ENCODE results near the gene CDC27.
"Not testable (repeated sequence)": the region's sequence is repeated elsewhere in the genome, so short reads cannot be mapped to it uniquely, and the experiment has no call there.

The CDC27 gene

DNA sequence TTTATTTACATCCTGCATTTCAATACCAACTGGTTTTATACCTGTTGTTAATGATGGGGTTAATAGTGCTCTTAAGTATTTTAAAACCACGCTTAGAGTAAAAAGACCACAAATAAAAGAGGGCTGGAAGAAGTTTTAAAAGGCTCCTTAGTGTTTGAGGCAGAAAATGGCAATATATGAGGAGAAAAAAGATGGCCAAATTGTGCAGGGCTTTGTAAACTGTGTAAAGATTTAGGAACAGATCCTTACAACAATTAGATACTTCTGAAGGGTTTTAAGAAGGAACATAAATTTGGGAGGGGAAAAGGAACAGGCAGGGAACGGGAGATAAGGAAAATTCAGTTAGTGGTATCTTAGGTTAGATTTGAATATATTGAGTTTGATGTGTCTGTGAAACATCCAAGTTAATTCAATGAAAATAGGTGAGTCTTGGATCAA lies 12.7 kb downstream of the CDC27 start:
- WGBS (ENCODE audit: insufficient coverage, insufficient read length): 100% methylated on average over 1 of the region's 2 CpGs
- Histone ChIP-seq H3K27ac (ENCODE audit: low read length) (no peak overlapping the region), H3K27me3 (ENCODE audit: control insufficient read depth, insufficient read depth, low read length) (no peaks in the 10 kb centered on the region), H3K36me3 (ENCODE audit: control insufficient read depth, insufficient read depth, low read length) (no peaks in the 10 kb centered on the region; the same call in 1 of the 2 replicates), H3K4me3 (ENCODE audit: low read length) (no peak overlapping the region), H3K4me1 (ENCODE audit: control insufficient read depth, insufficient read depth, low read length) (no peaks in the 10 kb centered on the region), H3K9me3 (ENCODE audit: control insufficient read depth, insufficient read depth, low read length) (no peaks in the 10 kb centered on the region)
- no peak for DNase-seq (ENCODE audit: low read depth, low spot score)

DNA sequence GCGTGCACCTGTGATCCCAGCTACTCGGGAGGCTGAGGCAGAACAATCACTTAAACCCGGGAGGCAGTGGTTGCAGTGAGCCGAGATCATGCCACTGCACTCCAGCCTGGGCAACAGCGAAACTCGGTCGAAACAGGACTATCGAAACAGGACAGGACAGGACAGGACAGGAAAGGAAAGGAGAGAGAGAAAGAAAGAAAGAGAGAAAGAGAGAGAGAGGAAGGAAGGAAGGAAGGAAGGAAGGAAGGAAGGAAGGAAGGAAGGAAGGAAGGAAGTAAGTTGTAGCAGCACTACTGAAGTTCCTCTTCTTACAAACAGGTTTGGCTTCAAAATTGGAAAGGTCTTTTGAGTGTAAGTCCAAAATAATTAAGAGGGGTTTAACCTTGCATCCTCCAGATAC lies 14.3 kb downstream of the CDC27 start:
- H3K9me3 ChIP-seq (ENCODE audit: control insufficient read depth, insufficient read depth, low read length); H3K36me3 ChIP-seq (ENCODE audit: control insufficient read depth, insufficient read depth, low read length); DNase-seq (ENCODE audit: low read depth, low spot score); H3K4me1 ChIP-seq (ENCODE audit: control insufficient read depth, insufficient read depth, low read length); H3K4me3 ChIP-seq (ENCODE audit: low read length); H3K27ac ChIP-seq (ENCODE audit: low read length); H3K27me3 ChIP-seq (ENCODE audit: control insufficient read depth, insufficient read depth, low read length): not testable (repeated sequence)
- no CpG with 5 or more reads among the region's 8 CpGs for WGBS (ENCODE audit: insufficient coverage, insufficient read length)

DNA sequence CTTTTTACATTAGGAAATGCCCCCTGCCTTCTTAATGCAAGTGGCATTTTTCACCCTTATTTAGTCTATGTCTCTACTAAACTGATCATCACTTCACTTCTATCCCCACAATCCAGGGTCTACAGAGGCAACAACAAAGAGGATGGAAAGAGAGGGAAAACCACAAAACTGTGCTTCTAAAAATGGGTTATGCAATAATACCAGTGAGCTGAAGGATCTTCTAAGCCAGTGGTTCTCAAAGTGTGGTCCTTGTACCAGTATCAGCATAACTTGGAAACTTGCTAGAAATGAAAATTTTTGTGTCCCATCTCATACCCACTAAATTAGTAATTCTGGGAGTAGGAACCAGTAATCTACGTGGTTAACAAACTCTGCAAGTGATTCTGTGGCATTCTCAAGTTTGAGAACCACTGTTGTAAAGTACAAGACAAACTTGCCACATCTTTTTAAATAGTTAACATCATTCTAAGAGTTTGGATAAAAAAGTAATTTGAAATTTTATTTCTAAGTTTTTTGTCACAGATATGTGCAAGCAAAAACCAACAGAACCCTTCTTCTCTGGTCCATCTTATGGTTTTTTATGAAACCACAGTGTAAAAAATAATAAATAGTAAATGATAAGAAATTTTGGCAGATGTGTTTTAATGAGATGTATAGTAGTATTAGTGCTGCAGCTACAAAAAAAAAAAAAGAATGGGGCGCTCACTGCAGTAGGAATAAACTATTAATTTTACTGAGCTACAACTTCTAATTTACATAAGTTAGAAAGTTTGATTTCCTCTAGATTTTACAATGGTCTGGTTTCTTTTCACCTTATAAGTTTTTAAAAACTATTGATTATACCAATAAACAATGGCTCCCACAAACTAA lies 16.2 kb downstream of the CDC27 start:
- no CpG with 5 or more reads among the region's 2 CpGs for WGBS (ENCODE audit: insufficient coverage, insufficient read length)
- Histone ChIP-seq H3K4me1 (ENCODE audit: control insufficient read depth, insufficient read depth, low read length) (no peaks in the 10 kb centered on the region), H3K36me3 (ENCODE audit: control insufficient read depth, insufficient read depth, low read length) (peaks cover 2% of the 10 kb centered on the region; the same call in 1 of the 2 replicates), H3K27me3 (ENCODE audit: control insufficient read depth, insufficient read depth, low read length) (no peaks in the 10 kb centered on the region), H3K27ac (ENCODE audit: low read length) (no peak overlapping the region), H3K4me3 (ENCODE audit: low read length) (no peak overlapping the region), H3K9me3 (ENCODE audit: control insufficient read depth, insufficient read depth, low read length) (no peaks in the 10 kb centered on the region)
- DNase-seq (ENCODE audit: low read depth, low spot score): no peak

- Histone ChIP-seq H3K27me3 (ENCODE audit: control insufficient read depth, insufficient read depth, low read length) (no peaks in the 10 kb centered on the region), H3K4me3 (ENCODE audit: low read length) (no peak overlapping the region), H3K27ac (ENCODE audit: low read length) (no peak overlapping the region), H3K36me3 (ENCODE audit: control insufficient read depth, insufficient read depth, low read length) (peaks cover 3% of the 10 kb centered on the region; the same call in 1 of the 2 replicates), H3K9me3 (ENCODE audit: control insufficient read depth, insufficient read depth, low read length) (no peaks in the 10 kb centered on the region), H3K4me1 (ENCODE audit: control insufficient read depth, insufficient read depth, low read length) (no peaks in the 10 kb centered on the region)
- DNase-seq (ENCODE audit: low read depth, low spot score): no peak
- no CpG with 5 or more reads among the region's 4 CpGs for WGBS (ENCODE audit: insufficient coverage, insufficient read length)
Measured at GRCh38 chr17:47170710-47171109, 18.4 kb downstream of the CDC27 start.

DNA sequence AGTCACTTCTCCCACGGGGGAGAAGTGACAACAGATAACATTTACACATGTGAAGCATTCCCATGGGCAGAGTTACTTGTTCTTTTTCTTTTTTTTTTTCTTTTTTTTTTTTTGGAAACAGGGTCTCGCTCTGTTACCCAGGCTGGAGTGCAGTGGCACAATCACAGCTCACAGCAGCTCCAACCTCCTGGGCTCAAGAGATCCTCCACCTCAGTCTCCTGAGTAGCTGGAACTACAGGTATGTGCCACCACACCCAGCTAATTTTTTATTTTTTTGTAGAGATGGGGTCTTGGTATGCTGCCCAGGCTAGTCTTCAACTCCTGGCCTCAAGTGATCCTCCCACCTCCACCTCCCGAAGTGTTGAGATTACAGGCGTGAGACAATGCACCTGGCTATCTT lies 20.2 kb downstream of the CDC27 start:
- DNase-seq (ENCODE audit: low read depth, low spot score); H3K27me3 ChIP-seq (ENCODE audit: control insufficient read depth, insufficient read depth, low read length); H3K27ac ChIP-seq (ENCODE audit: low read length); H3K4me3 ChIP-seq (ENCODE audit: low read length); H3K4me1 ChIP-seq (ENCODE audit: control insufficient read depth, insufficient read depth, low read length); H3K9me3 ChIP-seq (ENCODE audit: control insufficient read depth, insufficient read depth, low read length); H3K36me3 ChIP-seq (ENCODE audit: control insufficient read depth, insufficient read depth, low read length): not testable (repeated sequence)
- WGBS (ENCODE audit: insufficient coverage, insufficient read length): no CpG with 5 or more reads among the region's 4 CpGs

- not testable (repeated sequence) for H3K27ac ChIP-seq (ENCODE audit: low read length); DNase-seq (ENCODE audit: low read depth, low spot score); H3K4me3 ChIP-seq (ENCODE audit: low read length); H3K9me3 ChIP-seq (ENCODE audit: control insufficient read depth, insufficient read depth, low read length); H3K27me3 ChIP-seq (ENCODE audit: control insufficient read depth, insufficient read depth, low read length); H3K36me3 ChIP-seq (ENCODE audit: control insufficient read depth, insufficient read depth, low read length); H3K4me1 ChIP-seq (ENCODE audit: control insufficient read depth, insufficient read depth, low read length)
- no CpG with 5 or more reads among the region's 5 CpGs for WGBS (ENCODE audit: insufficient coverage, insufficient read length)
Measured at GRCh38 chr17:47166854-47167253, 22.2 kb downstream of the CDC27 start.

DNA sequence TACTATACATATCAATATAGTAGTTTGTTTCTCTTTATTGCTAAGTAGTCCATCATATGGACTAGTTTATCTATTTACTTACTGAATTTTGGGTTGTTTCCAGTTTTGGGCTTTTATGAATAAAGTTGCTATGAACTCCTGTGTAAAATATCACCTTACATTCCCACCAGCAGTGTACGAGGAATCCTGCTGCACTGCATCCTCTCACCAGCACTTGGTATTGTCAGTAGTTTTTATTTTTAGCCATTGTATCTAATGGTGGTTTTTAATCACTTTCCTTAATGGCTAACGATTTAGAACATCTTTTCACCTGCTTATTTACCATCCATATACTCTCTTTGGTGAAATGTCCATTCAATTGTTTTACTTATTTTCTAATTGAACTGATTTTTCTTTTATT lies 24.0 kb downstream of the CDC27 start:
- H3K27ac ChIP-seq (ENCODE audit: low read length): no peak overlapping the region
- no peak overlapping the region for H3K4me3 ChIP-seq (ENCODE audit: low read length)
- H3K27me3 ChIP-seq (ENCODE audit: control insufficient read depth, insufficient read depth, low read length): no peaks in the 10 kb centered on the region
- H3K9me3 ChIP-seq (ENCODE audit: control insufficient read depth, insufficient read depth, low read length): no peaks in the 10 kb centered on the region
- no CpG with 5 or more reads among the region's 2 CpGs for WGBS (ENCODE audit: insufficient coverage, insufficient read length)
- peaks cover 3% of the 10 kb centered on the region; the same call in 1 of the 2 replicates for H3K36me3 ChIP-seq (ENCODE audit: control insufficient read depth, insufficient read depth, low read length)
- no peak for DNase-seq (ENCODE audit: low read depth, low spot score)
- H3K4me1 ChIP-seq (ENCODE audit: control insufficient read depth, insufficient read depth, low read length): no peaks in the 10 kb centered on the region

DNA sequence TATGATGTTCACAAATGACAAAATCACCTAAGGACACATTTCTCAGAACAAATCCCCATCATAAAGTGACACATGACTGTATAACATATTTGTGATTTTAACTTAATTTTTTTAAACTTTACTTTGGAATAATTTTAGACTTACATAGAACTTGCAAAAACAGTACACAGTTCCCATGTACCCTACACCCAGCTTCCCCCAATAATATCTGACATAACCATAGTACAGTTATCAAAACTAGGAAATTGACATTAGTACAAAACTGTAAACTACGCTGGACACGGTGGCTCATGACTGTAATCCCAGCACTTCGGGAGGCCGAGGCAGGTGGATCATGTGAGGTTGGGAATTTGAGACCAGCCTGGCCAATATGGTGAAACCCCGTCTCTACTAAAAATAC lies 24.8 kb downstream of the CDC27 start:
- Histone ChIP-seq H3K27me3 (ENCODE audit: control insufficient read depth, insufficient read depth, low read length) (no peaks in the 10 kb centered on the region), H3K4me3 (ENCODE audit: low read length) (no peak overlapping the region), H3K9me3 (ENCODE audit: control insufficient read depth, insufficient read depth, low read length) (no peaks in the 10 kb centered on the region), H3K27ac (ENCODE audit: low read length) (no peak overlapping the region), H3K36me3 (ENCODE audit: control insufficient read depth, insufficient read depth, low read length) (peaks cover 6% of the 10 kb centered on the region), H3K4me1 (ENCODE audit: control insufficient read depth, insufficient read depth, low read length) (no peaks in the 10 kb centered on the region)
- no peak for DNase-seq (ENCODE audit: low read depth, low spot score)
- no CpG with 5 or more reads among the region's 5 CpGs for WGBS (ENCODE audit: insufficient coverage, insufficient read length)

DNA sequence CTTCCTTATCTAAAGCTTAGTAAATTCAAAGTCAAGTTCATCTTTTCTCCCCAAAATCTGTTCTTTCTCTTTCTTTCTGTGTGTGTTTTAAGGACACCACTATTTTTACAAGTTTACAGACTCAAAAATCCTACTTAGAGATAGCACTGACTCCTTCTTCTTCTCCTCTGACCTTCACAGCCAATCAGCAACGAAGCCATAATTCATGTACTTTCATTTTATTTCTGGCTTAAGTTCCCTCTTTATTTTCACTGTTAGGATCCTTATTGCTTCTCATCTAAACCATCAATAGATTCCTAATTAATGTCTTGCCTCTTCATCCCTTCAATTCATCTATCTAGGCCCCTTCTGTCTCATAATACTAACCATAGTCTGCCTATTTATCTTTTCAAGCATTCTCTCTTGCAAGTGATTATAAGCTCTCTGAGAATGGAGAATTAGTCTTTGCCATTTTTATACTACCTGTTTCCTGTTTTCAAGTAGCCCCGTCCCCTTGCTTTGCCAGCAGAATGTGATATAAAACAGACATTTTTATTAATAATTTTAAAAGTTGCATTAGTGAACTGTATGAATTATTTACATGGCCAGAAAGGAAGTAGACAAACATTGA lies 27.0 kb downstream of the CDC27 start:
- WGBS (ENCODE audit: insufficient coverage, insufficient read length): no CpG with 5 or more reads among the region's 2 CpGs
- H3K4me3 ChIP-seq (ENCODE audit: low read length): no peak overlapping the region
- no peak overlapping the region for H3K27ac ChIP-seq (ENCODE audit: low read length)
- no peak for DNase-seq (ENCODE audit: low read depth, low spot score)
- H3K27me3 ChIP-seq (ENCODE audit: control insufficient read depth, insufficient read depth, low read length): no peaks in the 10 kb centered on the region
- peaks cover 5% of the 10 kb centered on the region; the same call in 1 of the 2 replicates for H3K36me3 ChIP-seq (ENCODE audit: control insufficient read depth, insufficient read depth, low read length)
- H3K9me3 ChIP-seq (ENCODE audit: control insufficient read depth, insufficient read depth, low read length): no peaks in the 10 kb centered on the region
- no peaks in the 10 kb centered on the region for H3K4me1 ChIP-seq (ENCODE audit: control insufficient read depth, insufficient read depth, low read length)

DNA sequence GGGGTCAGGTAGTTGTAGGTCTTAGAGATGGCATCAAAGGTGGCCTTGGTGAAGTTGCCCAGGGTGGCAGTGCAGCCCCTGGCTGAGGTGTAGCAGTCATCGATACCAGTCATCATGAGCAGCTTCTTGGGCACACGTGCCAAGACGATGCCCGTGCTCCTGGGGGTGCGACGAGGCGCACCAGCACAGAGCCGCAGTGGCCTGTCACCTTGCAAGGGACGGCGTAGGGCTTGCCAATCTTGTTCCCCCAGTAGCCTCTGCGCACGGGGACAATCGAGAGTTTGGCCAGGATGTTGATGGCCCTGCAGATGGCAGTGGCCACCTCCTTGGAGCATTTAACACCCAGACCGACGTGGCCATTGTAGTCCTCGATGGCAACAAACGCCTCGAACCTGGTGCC lies 29.8 kb downstream of the CDC27 start:
- H3K36me3 ChIP-seq (ENCODE audit: control insufficient read depth, insufficient read depth, low read length): peaks cover 5% of the 10 kb centered on the region
- no peak for DNase-seq (ENCODE audit: low read depth, low spot score)

More for the DNA sequence above, 29.8 kb downstream of the CDC27 start:
- no CpG with 5 or more reads among the region's 18 CpGs for WGBS (ENCODE audit: insufficient coverage, insufficient read length)
- Histone ChIP-seq H3K27me3 (ENCODE audit: control insufficient read depth, insufficient read depth, low read length) (no peaks in the 10 kb centered on the region), H3K4me3 (ENCODE audit: low read length) (no peak overlapping the region), H3K4me1 (ENCODE audit: control insufficient read depth, insufficient read depth, low read length) (no peaks in the 10 kb centered on the region), H3K27ac (ENCODE audit: low read length) (no peak overlapping the region), H3K9me3 (ENCODE audit: control insufficient read depth, insufficient read depth, low read length) (no peaks in the 10 kb centered on the region)
